Measurements from ENCODE around the gene NGDN.

- no peak for TF ChIP-seq POLR2A (IDR thresholded peaks at IDR 0.05)
- TF ChIP-seq CTCF (IDR thresholded peaks at IDR 0.05): no peak
Measured at GRCh38 chr14:23447361-23448350, 21.8 kb upstream of the NGDN start.

All from lower leg skin (tissue), 3 donors.